ENCODE data around the gene GEN1. TPM values are rescaled to one million over a fixed set of nuclear protein-coding genes. Genes with fewer than 3 reads are reported as not detected.

The GEN1 gene
- total and polyA plus RNA-seq, 2 of the 4 experiments (the other 2 are of a cell fraction), result 7.9 to 8.3 TPM

GRCh38 chr2:17800693-17801458 is 46.9 kb downstream of the GEN1 start (continued):
- TF ChIP-seq, protein P1, sequence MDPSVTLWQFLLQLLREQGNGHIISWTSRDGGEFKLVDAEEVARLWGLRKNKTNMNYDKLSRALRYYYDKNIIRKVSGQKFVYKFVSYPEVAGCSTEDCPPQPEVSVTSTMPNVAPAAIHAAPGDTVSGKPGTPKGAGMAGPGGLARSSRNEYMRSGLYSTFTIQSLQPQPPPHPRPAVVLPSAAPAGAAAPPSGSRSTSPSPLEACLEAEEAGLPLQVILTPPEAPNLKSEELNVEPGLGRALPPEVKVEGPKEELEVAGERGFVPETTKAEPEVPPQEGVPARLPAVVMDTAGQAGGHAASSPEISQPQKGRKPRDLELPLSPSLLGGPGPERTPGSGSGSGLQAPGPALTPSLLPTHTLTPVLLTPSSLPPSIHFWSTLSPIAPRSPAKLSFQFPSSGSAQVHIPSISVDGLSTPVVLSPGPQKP (IDR thresholded peaks at IDR 0.05; ENCODE audit: borderline replicate concordance, low read depth, low read length), result no peak
- TF ChIP-seq CHD1 (IDR thresholded peaks at IDR 0.05; ENCODE audit: low read depth, low read length) (no peak), SMC3 (IDR thresholded peaks at IDR 0.05; ENCODE audit: low read depth, low read length) (no peak)

DNA sequence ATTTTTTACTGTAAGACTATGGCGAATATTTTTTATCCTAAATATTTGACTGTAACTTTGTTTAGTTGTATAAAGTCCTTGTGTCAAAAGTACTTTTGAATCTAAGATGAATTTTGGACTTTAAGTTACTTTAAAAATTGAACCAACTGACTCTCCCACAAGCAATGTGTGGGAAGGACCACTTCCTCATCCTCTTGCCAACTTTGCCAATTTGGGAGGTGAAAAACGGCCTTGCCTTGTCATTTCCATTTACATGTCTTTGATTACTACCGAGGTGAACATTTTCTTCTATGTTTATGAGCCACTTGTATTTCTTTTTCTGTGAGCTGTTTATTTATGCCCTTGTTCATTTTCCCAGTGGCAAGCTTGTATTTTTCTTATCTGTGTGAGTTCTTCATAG is 49.6 kb downstream of the GEN1 start:
- ATAC-seq (ENCODE audit: low read depth), result no peak
- Histone ChIP-seq H2BK15ac (ENCODE audit: low read depth, low read length) (no peak overlapping the region), H3K4me1 (ENCODE audit: control insufficient read depth, insufficient read depth, low read length) (no peaks in the 10 kb centered on the region), H4K20me1 (ENCODE audit: insufficient read depth, low read length) (no peaks in the 10 kb centered on the region), H2AK9ac (replicated peaks; ENCODE audit: low read depth, low read length, poor library complexity) (no peak overlapping the region), H3K9me3 (ENCODE audit: control insufficient read depth, insufficient read depth, low read length) (no peaks in the 10 kb centered on the region), H3K79me1 (ENCODE audit: low read depth in 1 of 2, low read length in 2 of 2) (no peaks in the 10 kb centered on the region), H2AK5ac (ENCODE audit: low read depth, low read length) (no peak overlapping the region), H3K4me2 (ENCODE audit: low read depth, low read length) (no peak overlapping the region), H3K18ac (ENCODE audit: low read depth, low read length) (no peak overlapping the region), H2BK120ac (ENCODE audit: low read depth, low read length) (no peak overlapping the region), H2AFZ (replicated peaks; ENCODE audit: low read length, poor library complexity) (no peak overlapping the region), H4K8ac (ENCODE audit: low read depth in 2 of 2, low read length in 2 of 2) (no peak overlapping the region), H3K23ac (ENCODE audit: low read depth, low read length) (no peak overlapping the region), H2BK20ac (ENCODE audit: low read depth, low read length) (no peak overlapping the region), H3K56ac (ENCODE audit: extremely low read depth, insufficient read depth, low read length) (no peak overlapping the region), H3K4ac (ENCODE audit: low read depth, low read length) (no peak overlapping the region), H3K9ac (ENCODE audit: low read depth, low read length) (no peak overlapping the region), H2BK5ac (ENCODE audit: low read depth, low read length, poor library complexity, severe bottlenecking) (no peak overlapping the region), H4K5ac (ENCODE audit: low read depth, low read length) (no peak overlapping the region), H3K27ac (ENCODE audit: insufficient read depth, low read length) (no peak overlapping the region), H3K27me3 (ENCODE audit: control insufficient read depth, insufficient read depth, low read length) (peaks cover 13% of the 10 kb centered on the region), H3K4me3 (ENCODE audit: insufficient read depth, low read depth, low read length) (no peak overlapping the region), H3K9me1 (ENCODE audit: insufficient read depth, low read length) (no peaks in the 10 kb centered on the region), H4K91ac (ENCODE audit: insufficient read depth, low read depth, low read length) (no peak overlapping the region), H3K14ac (replicated peaks; ENCODE audit: low read depth, low read length) (no peak overlapping the region), H3K36me3 (ENCODE audit: control insufficient read depth, insufficient read depth, low read length) (no peaks in the 10 kb centered on the region)
- no TSS peak for BruUV-seq (replicated peaks)
- WGBS, 2 experiments (ENCODE audit: extremely low coverage in 2 of 2, insufficient read length in 1 of 2), result no CpG with 5 or more reads among the region's 3 CpGs
- in situ Hi-C loops (cut with MboI; ENCODE audit: low sequenced_read_pairs) (no loop called here), intact Hi-C loops (cut with micrococcal nuclease) (no loop called here), dilution Hi-C loops (cut with HindIII; ENCODE audit: low sequenced_read_pairs, unreplicated experiment) (no loop called here)
- ChIA-PET POLR2A (ENCODE audit: unreplicated experiment) (no interaction called here), CTCF (interaction anchor here (0.7 kb wide), 1 partner anchor 9 kb away, joined by 4 read pairs; no protein-coding TSS in a partner anchor)
- DNase-seq, result no peak
- TF ChIP-seq, protein P1 (IDR thresholded peaks at IDR 0.05; ENCODE audit: borderline replicate concordance, low read depth, low read length), result no peak
- TF ChIP-seq SMC3 (IDR thresholded peaks at IDR 0.05; ENCODE audit: low read depth, low read length), result no peak
- no peak for TF ChIP-seq BHLHE40 (IDR thresholded peaks at IDR 0.05; ENCODE audit: low read depth, low read length)
- TF ChIP-seq POLR2A (IDR thresholded peaks at IDR 0.05; ENCODE audit: low read depth, low read length), result no peak
- no peak for TF ChIP-seq CEBPB (IDR thresholded peaks at IDR 0.05; ENCODE audit: low read depth, low read length)
- TF ChIP-seq RAD21 (IDR thresholded peaks at IDR 0.05; ENCODE audit: low read length), result no peak
- no peak for TF ChIP-seq MAZ (IDR thresholded peaks at IDR 0.05; ENCODE audit: borderline replicate concordance, low read depth, low read length)
- TF ChIP-seq NFE2L2 (IDR thresholded peaks at IDR 0.05; ENCODE audit: low read depth, low read length), result no peak
- no peak for TF ChIP-seq MXI1 (IDR thresholded peaks at IDR 0.05; ENCODE audit: borderline replicate concordance, low read depth, low read length)
- no peak for TF ChIP-seq FOS (IDR thresholded peaks at IDR 0.05; ENCODE audit: low read depth, low read length)
- no peak for TF ChIP-seq RCOR1 (IDR thresholded peaks at IDR 0.05; ENCODE audit: insufficient replicate concordance, low read length)
- TF ChIP-seq CHD1 (IDR thresholded peaks at IDR 0.05; ENCODE audit: low read depth, low read length), result no peak
- TF ChIP-seq MAFK (IDR thresholded peaks at IDR 0.05; ENCODE audit: low read depth, low read length), result no peak
- TF ChIP-seq USF2 (IDR thresholded peaks at IDR 0.05; ENCODE audit: low read depth, low read length), result no peak
